Measurements from ENCODE around the gene GRIA3.
"Not testable (repeated sequence)": the region's sequence is repeated elsewhere in the genome, so short reads cannot be mapped to it uniquely, and the experiment has no call there.

GRIA3 gene

DNA sequence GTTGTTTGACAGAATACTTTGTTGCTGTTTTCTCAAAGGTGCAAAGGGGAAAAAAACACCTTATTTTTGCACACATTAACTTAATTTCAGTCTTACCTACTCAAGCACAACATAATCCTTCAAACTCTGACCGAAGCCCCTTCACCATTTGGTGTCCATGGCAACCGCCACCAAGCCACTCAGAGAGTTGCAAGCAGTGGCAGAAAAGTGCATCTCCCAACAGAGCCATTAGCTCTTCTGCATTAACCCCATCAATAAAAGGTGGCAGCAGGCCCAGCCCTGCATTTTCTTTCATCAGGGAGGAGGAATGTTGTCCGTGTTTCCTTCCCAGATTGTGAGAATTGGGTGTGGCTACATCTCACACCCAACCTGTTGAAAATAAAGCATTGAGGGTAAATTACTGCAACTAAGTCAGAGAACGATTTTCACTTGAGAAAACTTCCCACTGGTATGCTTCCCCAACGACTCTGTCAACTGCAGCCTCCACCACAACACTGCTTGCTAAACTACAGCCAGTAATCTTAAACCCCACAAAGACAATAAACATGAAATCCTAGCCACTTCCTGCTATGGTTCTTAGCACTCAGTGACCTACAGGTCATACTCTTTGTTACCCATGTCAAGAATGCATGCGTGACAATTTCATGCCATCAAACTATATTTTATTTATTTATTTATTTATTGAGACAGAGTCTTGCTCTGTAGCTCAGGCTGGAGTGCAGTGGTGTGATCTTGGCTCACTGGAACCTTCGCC, 154.0 kb downstream of the GRIA3 start:
- in situ Hi-C loops (cut with MboI; ENCODE audit: low sequenced_read_pairs), result no loop called here

DNA sequence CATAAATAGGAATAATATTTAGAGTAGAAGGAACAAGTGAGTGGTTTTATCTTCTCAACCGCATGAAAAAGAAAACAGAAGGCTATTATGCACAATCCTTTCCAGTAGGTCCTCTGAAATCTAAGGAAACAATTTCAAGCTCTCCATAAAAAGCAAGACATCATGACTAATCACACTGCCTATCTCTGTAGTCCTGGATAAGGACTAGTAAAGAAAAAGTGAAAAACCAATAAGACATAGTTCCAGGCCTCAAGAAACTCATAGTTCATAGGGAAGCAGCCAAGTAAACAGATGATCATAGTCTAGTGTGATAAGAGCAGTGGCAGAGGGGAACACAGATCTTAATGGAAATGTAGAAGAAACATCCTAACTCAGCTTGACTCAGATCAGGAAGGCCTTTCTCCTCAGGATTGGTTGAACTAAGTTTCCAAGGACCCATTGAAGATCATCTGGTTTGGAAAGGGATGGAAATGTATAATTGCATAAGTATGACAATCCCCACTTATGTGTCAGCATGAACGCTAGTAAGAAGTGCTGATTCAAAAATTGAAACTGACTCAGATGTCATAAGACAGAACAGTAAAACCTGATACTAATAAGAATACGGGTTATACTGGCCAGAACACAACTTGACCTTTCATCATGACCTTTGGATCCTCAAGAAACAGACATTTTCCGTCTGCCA, 155.3 kb downstream of the GRIA3 start:
- in situ Hi-C loops (cut with MboI; ENCODE audit: low sequenced_read_pairs), result no loop called here

DNA sequence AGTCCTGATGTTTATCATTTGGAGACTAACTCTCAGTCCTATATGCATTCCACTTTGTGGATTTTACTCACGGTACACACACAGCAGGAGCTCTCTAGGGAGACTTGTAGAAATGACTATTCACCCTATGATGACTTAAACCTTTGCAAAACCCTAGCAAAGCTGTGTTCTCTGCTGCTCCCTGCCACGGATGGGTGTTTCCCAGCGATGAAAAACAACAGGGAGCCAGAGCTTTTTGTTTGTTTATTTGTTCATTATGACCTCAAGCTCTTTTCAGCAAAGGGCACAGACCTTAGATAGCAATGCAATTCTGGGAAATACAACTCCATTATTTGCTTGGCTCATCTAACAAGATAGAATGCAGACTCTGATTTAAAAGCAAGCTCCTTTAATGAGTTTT, 156.6 kb downstream of the GRIA3 start:
- in situ Hi-C loops (cut with MboI; ENCODE audit: low sequenced_read_pairs), result no loop called here

DNA sequence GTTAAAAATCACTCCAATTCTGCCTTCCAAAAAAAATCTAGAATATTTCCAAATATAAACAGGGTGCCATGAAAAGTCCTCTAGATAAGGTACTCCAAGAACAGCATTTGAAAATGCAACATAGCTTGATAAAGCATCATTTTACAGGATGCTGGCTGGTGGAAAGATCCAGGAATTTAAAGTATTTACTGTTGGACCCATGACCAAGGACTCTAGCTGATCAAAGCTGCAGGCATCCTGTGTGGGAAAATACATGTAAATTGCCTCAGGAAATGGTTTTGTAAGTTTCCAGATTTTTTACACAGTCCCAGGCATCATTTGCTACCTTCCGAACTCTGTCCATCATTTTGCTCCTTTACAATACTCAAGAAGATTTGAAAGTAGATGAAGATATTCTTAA, 164.4 kb downstream of the GRIA3 start:
- in situ Hi-C loops (cut with MboI; ENCODE audit: low sequenced_read_pairs), result no loop called here

DNA sequence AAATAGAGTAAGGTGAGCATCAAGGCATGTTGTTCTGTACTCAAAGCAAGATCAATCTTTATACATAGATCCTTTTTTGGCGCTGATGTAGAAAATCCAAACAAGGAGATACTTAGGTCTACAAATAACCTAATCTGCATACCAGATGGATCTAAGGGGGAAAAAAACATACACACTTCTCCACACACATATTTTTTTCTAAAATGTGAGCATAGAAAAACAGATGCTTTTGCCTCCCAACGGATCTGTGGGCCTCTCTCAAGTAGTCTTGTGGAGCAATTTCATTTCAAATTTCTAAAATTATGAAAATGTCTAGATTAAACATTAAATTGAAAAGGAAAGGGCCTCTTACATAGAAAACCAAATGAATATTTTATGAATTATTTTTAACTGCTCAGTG, 166.1 kb downstream of the GRIA3 start:
- in situ Hi-C loops (cut with MboI; ENCODE audit: low sequenced_read_pairs), result no loop called here

DNA sequence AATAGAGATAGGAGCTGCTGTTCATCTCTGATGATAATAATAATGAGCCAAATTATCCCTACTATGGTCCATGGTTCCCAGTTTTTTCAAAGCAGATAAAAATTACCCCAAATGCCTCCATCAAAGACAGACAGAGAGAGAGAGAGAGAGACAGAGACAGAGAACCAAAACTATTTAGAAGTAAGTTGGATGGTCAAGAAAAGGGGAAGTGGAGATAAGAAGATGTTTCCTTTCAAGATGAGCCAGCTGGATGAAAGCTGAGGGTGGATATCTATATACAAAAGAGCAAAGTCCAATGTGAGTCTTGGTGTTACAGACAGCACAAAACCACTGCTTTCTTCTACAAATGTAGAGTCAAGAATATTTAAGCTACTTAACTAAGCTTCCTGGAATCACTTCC, 173.9 kb downstream of the GRIA3 start:
- in situ Hi-C loops (cut with MboI; ENCODE audit: low sequenced_read_pairs), result no loop called here

DNA sequence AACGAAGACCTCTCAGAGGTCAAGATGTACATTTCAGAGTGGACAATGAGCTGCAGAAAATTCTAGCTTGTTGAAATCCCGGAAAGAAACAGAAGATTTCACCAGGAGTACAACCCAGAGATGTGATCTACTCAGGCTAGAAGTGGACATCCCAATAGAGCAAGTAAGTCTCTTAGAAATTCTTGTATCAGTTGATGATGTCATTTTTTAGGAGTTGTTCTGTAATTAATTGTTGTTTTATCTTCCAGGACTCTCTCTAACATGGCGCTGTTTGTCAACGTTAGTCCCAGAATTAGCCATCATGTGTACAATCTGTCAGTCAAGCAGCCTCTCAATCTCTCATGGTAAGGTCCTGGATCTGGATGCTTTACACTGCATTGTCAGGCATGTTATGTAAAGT, 174.4 kb downstream of the GRIA3 start:
- in situ Hi-C loops (cut with MboI; ENCODE audit: low sequenced_read_pairs), result no loop called here

DNA sequence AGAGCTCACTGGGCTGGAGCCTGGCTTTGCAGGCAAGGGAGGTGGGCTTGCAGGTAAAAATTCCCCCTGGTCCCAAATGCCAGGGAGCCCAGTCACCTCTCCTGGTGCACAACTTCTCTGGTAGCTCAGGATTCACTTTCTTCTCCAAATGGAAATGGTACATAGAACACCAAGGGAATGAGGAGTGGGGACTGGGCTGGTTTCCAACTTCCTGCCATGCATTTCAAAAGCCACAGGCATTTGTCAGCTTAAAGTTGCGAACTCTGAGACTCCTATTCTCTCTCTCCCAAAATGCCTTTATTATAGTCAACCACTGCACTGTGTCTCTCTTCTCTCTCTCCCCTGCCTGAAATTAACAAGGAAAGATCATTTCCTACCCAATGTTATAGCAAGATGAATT, 177.3 kb downstream of the GRIA3 start:
- in situ Hi-C loops (cut with MboI; ENCODE audit: low sequenced_read_pairs), result no loop called here

DNA sequence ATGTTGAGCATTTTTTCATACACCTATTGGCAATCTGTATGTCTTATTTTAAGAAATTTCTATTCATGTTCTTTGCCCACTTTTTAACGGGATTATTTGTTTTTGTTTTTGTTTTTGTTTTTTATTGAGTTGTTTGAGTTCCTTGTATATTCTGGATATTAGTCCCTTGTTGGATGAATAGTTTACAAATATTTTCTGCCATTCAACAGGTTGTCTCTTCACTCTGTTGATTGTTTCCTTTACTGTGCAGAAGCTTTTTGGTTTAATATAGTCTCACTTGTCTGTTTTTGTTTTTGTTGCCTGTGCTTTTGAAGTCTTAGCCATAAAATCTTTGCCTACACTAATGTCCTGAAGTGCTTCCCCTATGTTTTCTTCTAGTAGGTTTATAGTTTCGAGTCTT, 202.1 kb downstream of the GRIA3 start:
- in situ Hi-C loops (cut with MboI; ENCODE audit: low sequenced_read_pairs), result not testable (repeated sequence)

DNA sequence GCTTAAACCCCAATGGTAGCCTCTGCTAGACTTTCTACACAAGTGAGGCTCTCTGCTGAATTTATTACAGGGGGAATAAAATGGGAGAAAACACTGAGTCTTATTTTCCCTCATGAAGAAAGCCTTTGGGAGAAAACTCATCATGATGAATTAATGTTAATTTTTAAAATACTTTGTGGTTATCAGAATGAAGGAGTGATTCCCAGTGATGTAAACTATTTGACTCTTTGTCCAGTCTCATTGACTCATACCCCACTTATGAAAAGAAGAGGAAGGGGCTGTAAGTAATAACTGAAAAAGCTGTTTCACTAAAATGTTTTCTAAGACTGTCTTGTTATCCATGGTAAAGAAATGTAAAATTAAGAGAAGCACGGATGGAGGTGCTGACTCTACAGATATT, 208.8 kb downstream of the GRIA3 start:
- in situ Hi-C loops (cut with MboI; ENCODE audit: low sequenced_read_pairs), result no loop called here

DNA sequence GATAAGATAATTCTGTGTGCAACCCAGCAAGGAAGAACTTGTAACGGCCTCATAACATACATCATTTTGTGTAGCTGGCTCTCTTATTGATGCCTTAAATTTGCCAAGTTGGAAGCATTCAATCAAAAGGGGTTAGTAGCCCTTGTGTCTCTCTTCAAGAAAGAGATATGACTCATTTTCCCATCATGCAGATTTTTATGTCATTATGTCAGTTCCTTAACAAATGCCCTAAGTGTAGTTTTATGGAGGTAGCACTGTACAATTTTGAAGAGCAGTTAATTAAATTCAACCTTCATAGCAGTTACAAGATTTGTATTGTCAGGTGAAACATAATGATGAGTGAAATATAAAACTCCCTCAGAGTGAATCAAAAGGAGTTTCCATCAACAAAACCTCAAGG, 215.6 kb downstream of the GRIA3 start:
- in situ Hi-C loops (cut with MboI; ENCODE audit: low sequenced_read_pairs), result no loop called here

DNA sequence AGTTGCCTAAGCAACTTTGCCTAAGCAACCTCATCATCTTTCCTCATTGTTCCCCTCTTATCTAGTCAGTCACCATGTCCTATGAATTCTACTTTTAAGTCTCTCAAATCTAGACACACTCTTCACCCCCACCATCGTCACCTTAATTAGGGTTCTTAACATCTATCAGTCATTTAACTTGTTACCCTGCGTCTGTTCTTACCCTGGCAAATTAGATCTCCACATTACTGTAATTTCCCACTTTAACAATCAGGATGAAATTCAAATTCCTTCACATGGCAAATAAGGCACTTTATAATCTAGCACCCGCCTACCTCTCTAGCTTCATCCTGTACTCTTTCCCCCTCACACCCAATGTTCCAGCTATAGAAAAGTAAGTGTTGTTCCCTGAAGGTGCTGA, 221.2 kb downstream of the GRIA3 start:
- in situ Hi-C loops (cut with MboI; ENCODE audit: low sequenced_read_pairs), result no loop called here

DNA sequence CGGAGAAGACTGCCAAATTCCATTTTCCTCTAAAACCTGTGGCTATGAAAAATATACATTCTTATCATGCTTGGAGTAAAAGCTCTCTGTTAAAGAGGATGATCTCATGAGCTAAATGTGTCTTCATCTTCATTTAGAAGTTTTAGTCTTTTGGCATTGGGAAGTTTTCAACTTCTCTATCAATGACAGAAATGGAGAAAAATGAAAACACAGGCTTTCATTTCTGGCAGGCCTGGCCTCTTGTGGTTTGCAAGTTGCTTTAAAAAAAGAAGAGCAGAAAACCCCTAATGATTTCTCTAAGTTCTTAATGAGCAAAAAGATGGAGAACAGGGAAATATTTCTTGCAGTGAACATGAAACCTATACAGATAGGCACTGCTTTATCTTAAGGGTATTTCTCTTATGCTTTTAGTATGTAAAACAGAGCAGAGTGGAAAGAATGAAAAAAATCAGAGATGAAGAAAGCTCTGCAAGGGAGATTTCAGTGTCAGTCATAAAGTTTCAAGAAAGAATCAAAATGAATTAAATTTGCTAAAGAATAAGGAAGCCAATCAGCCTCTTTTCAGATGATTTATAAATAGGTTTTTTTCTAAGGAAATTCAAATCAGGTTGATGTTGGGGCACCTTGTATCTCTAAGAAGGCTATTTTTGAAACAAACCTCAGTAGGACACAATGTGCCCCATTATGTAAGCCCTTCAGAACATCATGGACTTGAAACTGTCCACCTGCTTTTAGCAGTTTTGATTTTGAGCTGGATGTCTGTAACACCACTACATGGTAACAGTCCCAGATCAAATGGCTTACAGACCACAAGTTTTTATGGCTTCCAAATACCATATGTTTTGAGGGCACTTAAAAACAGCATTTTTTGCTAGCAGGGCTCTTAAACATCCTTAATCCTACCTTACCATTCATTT, 225.0 kb downstream of the GRIA3 start:
- in situ Hi-C loops (cut with MboI; ENCODE audit: low sequenced_read_pairs), result no loop called here

DNA sequence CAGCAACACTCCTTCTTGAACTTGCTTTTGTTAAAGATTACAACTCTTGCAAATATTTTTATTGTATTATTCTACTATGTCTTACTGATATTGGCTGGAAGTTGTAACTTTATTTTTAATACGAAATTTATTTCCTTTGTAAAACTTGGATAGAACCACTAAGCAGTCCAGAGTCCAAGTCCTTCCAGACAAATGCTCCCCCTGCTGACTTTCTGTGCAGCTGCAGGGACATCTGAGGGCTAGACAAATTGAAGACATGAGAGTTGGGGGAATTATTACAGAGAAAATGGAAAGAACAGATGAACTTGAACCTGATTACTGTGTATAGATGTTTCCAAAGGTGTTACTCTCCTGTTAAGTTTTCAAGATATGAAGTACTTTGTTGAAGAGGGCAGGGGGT, 238.8 kb downstream of the GRIA3 start:
- in situ Hi-C loops (cut with MboI; ENCODE audit: low sequenced_read_pairs), result no loop called here

DNA sequence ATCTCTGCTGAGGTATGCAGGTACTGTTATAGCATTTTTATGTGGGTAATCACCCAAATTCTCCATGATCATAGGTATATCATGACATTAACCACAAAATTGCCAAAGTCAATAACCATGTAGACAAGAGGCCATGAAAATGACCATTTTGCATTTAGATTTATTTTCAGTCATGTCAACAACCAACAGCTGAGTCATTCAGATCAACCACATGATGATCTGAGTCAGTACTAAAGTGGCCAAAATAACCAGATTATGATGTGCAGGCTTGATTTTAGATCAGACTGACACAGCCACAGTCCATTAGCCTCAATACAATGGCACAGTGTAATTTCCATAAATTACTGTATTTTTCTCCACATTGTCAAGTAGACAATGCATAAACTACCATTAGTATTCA, 240.5 kb downstream of the GRIA3 start:
- in situ Hi-C loops (cut with MboI; ENCODE audit: low sequenced_read_pairs), result no loop called here

DNA sequence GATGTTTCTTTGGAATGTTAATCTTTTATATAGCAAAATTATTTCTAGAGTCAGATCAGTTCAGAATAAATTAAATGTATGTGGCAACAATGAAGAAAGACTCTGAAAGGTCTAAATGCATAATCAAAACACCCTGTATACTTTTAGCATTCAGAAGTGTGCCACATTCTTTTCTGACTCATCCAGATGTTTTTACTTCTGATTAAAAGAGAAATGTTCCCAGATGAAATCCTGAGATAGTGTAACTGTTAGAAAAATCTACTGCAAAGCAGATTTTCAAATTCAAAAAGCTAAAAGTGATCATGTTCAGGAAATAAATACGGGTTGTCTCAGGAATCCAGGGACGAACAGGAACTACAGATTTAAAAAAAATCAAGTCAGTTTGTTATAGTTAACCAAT, 241.4 kb downstream of the GRIA3 start:
- in situ Hi-C loops (cut with MboI; ENCODE audit: low sequenced_read_pairs), result no loop called here

DNA sequence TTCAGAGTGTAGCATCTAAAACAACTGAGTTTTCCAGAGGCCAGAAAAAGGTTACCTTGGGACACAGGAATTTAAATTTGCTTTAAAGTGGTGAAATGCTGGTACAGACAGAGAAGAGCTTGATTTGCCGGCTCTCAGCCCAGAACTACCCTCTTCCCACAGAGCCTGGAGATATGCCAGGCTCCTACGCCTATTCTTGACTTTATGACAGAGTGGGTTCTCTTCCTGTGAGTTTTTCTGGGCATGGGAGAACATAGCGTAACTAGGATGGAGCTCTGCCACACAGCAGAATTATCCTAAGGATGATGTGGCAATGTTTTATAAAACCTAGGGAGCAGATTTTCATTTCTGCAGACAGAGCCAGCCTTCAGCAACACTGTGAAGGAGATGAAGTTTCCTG, 241.8 kb downstream of the GRIA3 start:
- in situ Hi-C loops (cut with MboI; ENCODE audit: low sequenced_read_pairs), result no loop called here

DNA sequence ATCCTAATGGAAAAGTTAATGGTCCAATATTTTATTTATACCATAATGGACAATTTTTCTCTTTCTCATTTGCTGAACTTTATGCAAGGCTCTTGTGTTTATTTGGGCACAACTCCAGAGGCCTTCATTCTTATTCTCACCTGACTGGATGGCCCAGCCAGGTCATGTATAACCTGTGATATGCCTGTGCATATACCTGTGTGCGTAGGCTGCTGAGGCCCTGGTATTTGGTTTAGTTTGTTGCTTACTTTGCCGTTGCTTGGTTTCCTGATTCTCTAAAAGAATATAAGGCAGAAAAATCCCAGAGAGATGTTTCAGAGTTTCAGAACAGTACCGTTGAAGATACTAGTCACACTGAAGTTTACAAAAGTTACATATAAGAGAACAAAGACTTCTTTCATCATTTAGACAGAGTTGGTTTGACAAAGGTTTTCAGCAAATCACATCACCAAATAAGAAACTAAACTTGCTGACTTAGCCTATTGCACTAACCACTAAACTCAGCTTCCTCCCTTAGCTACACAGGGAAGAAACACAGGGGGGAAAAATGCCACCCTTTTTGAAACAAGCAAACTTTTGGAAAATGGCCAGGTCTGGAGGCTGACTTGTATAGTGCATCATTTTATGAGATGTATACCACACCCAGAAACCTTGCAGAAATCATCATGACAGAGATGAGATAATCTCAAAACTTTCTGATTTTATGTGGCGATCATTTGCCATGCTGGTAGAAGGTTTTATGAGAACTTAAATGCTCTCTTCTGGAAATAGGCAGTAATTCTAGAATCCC, 248.5 kb downstream of the GRIA3 start:
- in situ Hi-C loops (cut with MboI; ENCODE audit: low sequenced_read_pairs), result no loop called here

DNA sequence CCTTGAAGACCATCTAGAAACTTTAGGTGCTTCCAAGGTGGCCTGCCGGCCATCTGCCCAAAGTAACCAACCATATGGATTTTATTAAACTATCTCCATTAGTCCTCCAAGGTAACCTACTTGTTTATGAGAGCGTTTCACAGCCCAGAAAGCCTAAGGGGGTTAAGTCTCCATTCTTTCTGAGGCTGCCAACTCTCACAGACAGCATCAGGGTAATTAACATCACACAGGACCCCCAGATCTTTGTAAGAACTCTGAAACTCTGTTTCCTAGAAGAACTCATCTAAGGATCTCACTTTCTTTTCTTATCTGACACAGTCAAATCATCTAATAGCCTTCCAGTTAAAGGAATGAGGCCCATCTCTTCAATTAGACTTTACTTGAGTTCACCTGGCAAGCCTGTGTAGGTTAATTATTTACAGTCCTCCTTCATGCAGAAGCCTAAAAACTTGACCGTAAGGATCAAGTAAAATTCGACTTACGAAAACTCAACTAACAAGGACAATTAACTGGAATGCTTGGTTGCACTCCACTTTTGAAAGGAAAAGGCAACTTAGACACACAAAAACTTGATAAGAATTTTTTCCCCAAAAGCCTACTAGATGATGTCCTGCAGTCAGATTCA, 252.5 kb downstream of the GRIA3 start:
- in situ Hi-C loops (cut with MboI; ENCODE audit: low sequenced_read_pairs), result no loop called here

DNA sequence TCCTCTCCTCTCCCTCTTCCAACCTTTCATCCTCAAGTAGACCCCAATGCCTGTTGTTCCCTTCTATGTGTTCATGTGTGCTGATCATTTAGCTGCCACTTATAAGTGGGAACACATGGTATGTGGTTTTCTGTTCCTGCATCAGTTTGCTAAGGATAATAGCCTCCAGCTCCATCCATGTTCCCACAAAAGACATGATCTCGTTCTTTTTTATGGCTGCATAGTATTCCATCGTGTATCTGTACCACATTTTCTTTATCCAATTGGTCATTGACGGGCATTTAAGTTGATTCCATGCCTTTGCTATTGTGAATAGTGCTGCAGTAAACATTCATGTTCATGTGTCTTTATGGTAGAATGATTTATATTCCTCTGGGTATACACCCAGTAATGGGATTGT, 255.8 kb downstream of the GRIA3 start:
- in situ Hi-C loops (cut with MboI; ENCODE audit: low sequenced_read_pairs), result not testable (repeated sequence)
